ENCODE data around the gene DZANK1. TPM values are rescaled to one million over a fixed set of nuclear protein-coding genes. Genes with fewer than 3 reads are reported as not detected.
"Not testable (repeated sequence)": the region's sequence is repeated elsewhere in the genome, so short reads cannot be mapped to it uniquely, and the experiment has no call there.

DZANK1 gene
- polyA plus RNA-seq, 1 donor from 2014 or later: 10.6 TPM

- H3K9ac ChIP-seq (ENCODE audit: low read length): no peak overlapping the region
- TF ChIP-seq RAD21 (conservative IDR thresholded peaks at IDR 0.05): no peak
- no peak for TF ChIP-seq REST (IDR thresholded peaks at IDR 0.05; ENCODE audit: borderline replicate concordance)
- no peak for TF ChIP-seq POLR2AphosphoS5 (IDR thresholded peaks at IDR 0.05)
- no peak for TF ChIP-seq CTCF (IDR thresholded peaks at IDR 0.05; ENCODE audit: poor library complexity, severe bottlenecking)
- TF ChIP-seq SMC3 (conservative IDR thresholded peaks at IDR 0.05; ENCODE audit: poor library complexity): no peak
- TF ChIP-seq EZH2 (IDR thresholded peaks at IDR 0.05; ENCODE audit: borderline replicate concordance, insufficient read depth, low read length, poor library complexity, severe bottlenecking): no peak
- no peak for TF ChIP-seq MXI1 (conservative IDR thresholded peaks at IDR 0.05; ENCODE audit: poor library complexity, severe bottlenecking)
- TF ChIP-seq EP300 (conservative IDR thresholded peaks at IDR 0.05; ENCODE audit: poor library complexity, severe bottlenecking): no peak
- no peak for TF ChIP-seq TAF1 (IDR thresholded peaks at IDR 0.05; ENCODE audit: low read depth)
- H3K79me2 ChIP-seq (replicated peaks; ENCODE audit: insufficient read depth, low read length): no peaks in the 10 kb centered on the region
- no peak overlapping the region for H3K27ac ChIP-seq (ENCODE audit: low read length)
- H3K9me2 ChIP-seq (ENCODE audit: insufficient read depth, low read length): no peaks in the 10 kb centered on the region
- no peaks in the 10 kb centered on the region for H3K9me3 ChIP-seq (ENCODE audit: low read length)
- no peaks in the 10 kb centered on the region for H4K20me1 ChIP-seq (ENCODE audit: insufficient read depth)
- H3K4me2 ChIP-seq (ENCODE audit: low read length): no peak overlapping the region
- no peaks in the 10 kb centered on the region for H3F3A ChIP-seq (ENCODE audit: insufficient read depth, low read length, poor library complexity, severe bottlenecking)
- H3K4me3 ChIP-seq (ENCODE audit: low read length): no peak overlapping the region
- no peaks in the 10 kb centered on the region for H3K27me3 ChIP-seq (ENCODE audit: insufficient read depth, low read depth, low read length)
- H3K36me3 ChIP-seq (ENCODE audit: insufficient read depth, low read length): no peaks in the 10 kb centered on the region
- H2AFZ ChIP-seq (ENCODE audit: low read depth, low read length): no peak overlapping the region
Observed at GRCh38 chr20:18360635-18361034, 106.2 kb downstream of the DZANK1 start.

- H3K27me3 ChIP-seq (ENCODE audit: insufficient read depth, low read depth, low read length): no peaks in the 10 kb centered on the region
- H4K20me1 ChIP-seq (ENCODE audit: insufficient read depth): no peaks in the 10 kb centered on the region
- H3K79me2 ChIP-seq (replicated peaks; ENCODE audit: insufficient read depth, low read length): no peaks in the 10 kb centered on the region
- H3K9me3 ChIP-seq (ENCODE audit: low read length): no peaks in the 10 kb centered on the region
- H3K36me3 ChIP-seq (ENCODE audit: insufficient read depth, low read length): no peaks in the 10 kb centered on the region
- no peak overlapping the region for H2AFZ ChIP-seq (ENCODE audit: low read depth, low read length)
- TF ChIP-seq TAF1 (IDR thresholded peaks at IDR 0.05; ENCODE audit: low read depth) (no peak), REST (IDR thresholded peaks at IDR 0.05; ENCODE audit: borderline replicate concordance) (no peak), SMC3 (conservative IDR thresholded peaks at IDR 0.05; ENCODE audit: poor library complexity) (no peak), CTCF (IDR thresholded peaks at IDR 0.05; ENCODE audit: poor library complexity, severe bottlenecking) (no peak), MXI1 (conservative IDR thresholded peaks at IDR 0.05; ENCODE audit: poor library complexity, severe bottlenecking) (no peak), EZH2 (IDR thresholded peaks at IDR 0.05; ENCODE audit: borderline replicate concordance, insufficient read depth, low read length, poor library complexity, severe bottlenecking) (no peak), POLR2AphosphoS5 (IDR thresholded peaks at IDR 0.05) (no peak), EP300 (conservative IDR thresholded peaks at IDR 0.05; ENCODE audit: poor library complexity, severe bottlenecking) (no peak), RAD21 (conservative IDR thresholded peaks at IDR 0.05) (no peak)
- no peaks in the 10 kb centered on the region for H3F3A ChIP-seq (ENCODE audit: insufficient read depth, low read length, poor library complexity, severe bottlenecking)
- H3K9ac ChIP-seq (ENCODE audit: low read length): no peak overlapping the region
- no peaks in the 10 kb centered on the region for H3K9me2 ChIP-seq (ENCODE audit: insufficient read depth, low read length)
- no peak overlapping the region for H3K4me2 ChIP-seq (ENCODE audit: low read length)
- H3K27ac ChIP-seq (ENCODE audit: low read length): no peak overlapping the region
- H3K4me3 ChIP-seq (ENCODE audit: low read length): no peak overlapping the region
Observed at GRCh38 chr20:18359854-18360253, 107.0 kb downstream of the DZANK1 start.

- not testable (repeated sequence) for H3K9ac ChIP-seq (ENCODE audit: low read length); H3K27ac ChIP-seq (ENCODE audit: low read length); H3K4me2 ChIP-seq (ENCODE audit: low read length); H3K27me3 ChIP-seq (ENCODE audit: insufficient read depth, low read depth, low read length); H2AFZ ChIP-seq (ENCODE audit: low read depth, low read length); H3K9me2 ChIP-seq (ENCODE audit: insufficient read depth, low read length); H3K9me3 ChIP-seq (ENCODE audit: low read length); H4K20me1 ChIP-seq (ENCODE audit: insufficient read depth); H3F3A ChIP-seq (ENCODE audit: insufficient read depth, low read length, poor library complexity, severe bottlenecking); H3K4me3 ChIP-seq (ENCODE audit: low read length); H3K79me2 ChIP-seq (replicated peaks; ENCODE audit: insufficient read depth, low read length); H3K36me3 ChIP-seq (ENCODE audit: insufficient read depth, low read length)
Observed at GRCh38 chr20:18349749-18350148, 117.1 kb downstream of the DZANK1 start.
